ENCODE results near the gene GPR132.
"Not testable (repeated sequence)": the region's sequence is repeated elsewhere in the genome, so short reads cannot be mapped to it uniquely, and the experiment has no call there.

The GPR132 gene

GRCh38 chr14:105041841-105042765, 23.1 kb downstream of the GPR132 start:
- Histone ChIP-seq H3K27me3 (ENCODE audit: control insufficient read depth, insufficient read depth, low read length) (peaks cover 12% of the 10 kb centered on the region), H3K9ac (ENCODE audit: low read length) (no peak overlapping the region), H3K9me3 (ENCODE audit: control insufficient read depth, low read depth, low read length) (no peaks in the 10 kb centered on the region), H3K36me3 (ENCODE audit: control insufficient read depth, low read depth, low read length) (no peaks in the 10 kb centered on the region), H3K4me1 (ENCODE audit: control insufficient read depth, low read depth, low read length) (no peaks in the 10 kb centered on the region), H3K4me3 (ENCODE audit: low read length) (no peak overlapping the region), H3K27ac (ENCODE audit: low read length) (no peak overlapping the region)

GRCh38 chr14:105039458-105040205, 25.6 kb downstream of the GPR132 start:
- Histone ChIP-seq H3K9me3 (ENCODE audit: control insufficient read depth, low read depth, low read length) (no peaks in the 10 kb centered on the region), H3K9ac (ENCODE audit: low read length) (no peak overlapping the region), H3K36me3 (ENCODE audit: control insufficient read depth, low read depth, low read length) (no peaks in the 10 kb centered on the region), H3K4me3 (ENCODE audit: low read length) (no peak overlapping the region), H3K27ac (ENCODE audit: low read length) (no peak overlapping the region), H3K27me3 (ENCODE audit: control insufficient read depth, insufficient read depth, low read length) (peaks cover 10% of the 10 kb centered on the region), H3K4me1 (ENCODE audit: control insufficient read depth, low read depth, low read length) (no peaks in the 10 kb centered on the region)

- H3K4me1 ChIP-seq (ENCODE audit: control insufficient read depth, low read depth, low read length); H3K27ac ChIP-seq (ENCODE audit: low read length): not testable (repeated sequence)
Observed at GRCh38 chr14:105035616-105036015, 29.6 kb downstream of the GPR132 start.

GRCh38 chr14:105034315-105035039, 30.8 kb downstream of the GPR132 start:
- no peak overlapping the region for H3K27ac ChIP-seq (ENCODE audit: low read length)
- H3K9ac ChIP-seq (ENCODE audit: low read length) = no peak overlapping the region
- no peaks in the 10 kb centered on the region for H3K9me3 ChIP-seq (ENCODE audit: control insufficient read depth, low read depth, low read length)
- no peaks in the 10 kb centered on the region for H3K36me3 ChIP-seq (ENCODE audit: control insufficient read depth, low read depth, low read length)
- peaks cover 34% of the 10 kb centered on the region for H3K27me3 ChIP-seq (ENCODE audit: control insufficient read depth, insufficient read depth, low read length)
- H3K4me1 ChIP-seq (ENCODE audit: control insufficient read depth, low read depth, low read length) = no peaks in the 10 kb centered on the region
- no peak overlapping the region for H3K4me3 ChIP-seq (ENCODE audit: low read length)

More at GRCh38 chr14:105035616-105036015, 29.6 kb downstream of the GPR132 start:
- not testable (repeated sequence) for H3K9me3 ChIP-seq (ENCODE audit: control insufficient read depth, low read depth, low read length); H3K4me3 ChIP-seq (ENCODE audit: low read length); H3K9ac ChIP-seq (ENCODE audit: low read length); H3K36me3 ChIP-seq (ENCODE audit: control insufficient read depth, low read depth, low read length)
- peaks cover 33% of the 10 kb centered on the region for H3K27me3 ChIP-seq (ENCODE audit: control insufficient read depth, insufficient read depth, low read length)

GRCh38 chr14:105033412-105033900, 31.8 kb downstream of the GPR132 start:
- H3K27me3 ChIP-seq (ENCODE audit: control insufficient read depth, insufficient read depth, low read length) = peaks cover 34% of the 10 kb centered on the region
- not testable (repeated sequence) for H3K27ac ChIP-seq (ENCODE audit: low read length); H3K36me3 ChIP-seq (ENCODE audit: control insufficient read depth, low read depth, low read length); H3K4me1 ChIP-seq (ENCODE audit: control insufficient read depth, low read depth, low read length); H3K9ac ChIP-seq (ENCODE audit: low read length); H3K9me3 ChIP-seq (ENCODE audit: control insufficient read depth, low read depth, low read length)
- peak overlapping the region; percentile 51 for H3K4me3 ChIP-seq (ENCODE audit: low read length)

- peaks cover 38% of the 10 kb centered on the region for H3K27me3 ChIP-seq (ENCODE audit: control insufficient read depth, insufficient read depth, low read length)
- H3K4me1 ChIP-seq (ENCODE audit: control insufficient read depth, low read depth, low read length); H3K4me3 ChIP-seq (ENCODE audit: low read length); H3K9me3 ChIP-seq (ENCODE audit: control insufficient read depth, low read depth, low read length); H3K9ac ChIP-seq (ENCODE audit: low read length); H3K27ac ChIP-seq (ENCODE audit: low read length); H3K36me3 ChIP-seq (ENCODE audit: control insufficient read depth, low read depth, low read length): not testable (repeated sequence)
Observed at GRCh38 chr14:105032451-105032901, 32.8 kb downstream of the GPR132 start.

- H3K9me3 ChIP-seq (ENCODE audit: control insufficient read depth, low read depth, low read length) = no peaks in the 10 kb centered on the region
- H3K4me1 ChIP-seq (ENCODE audit: control insufficient read depth, low read depth, low read length) = no peaks in the 10 kb centered on the region
- no peak overlapping the region for H3K4me3 ChIP-seq (ENCODE audit: low read length)
- no peak overlapping the region for H3K9ac ChIP-seq (ENCODE audit: low read length)
- no peaks in the 10 kb centered on the region for H3K36me3 ChIP-seq (ENCODE audit: control insufficient read depth, low read depth, low read length)
- no peak overlapping the region for H3K27ac ChIP-seq (ENCODE audit: low read length)
- peaks cover 38% of the 10 kb centered on the region for H3K27me3 ChIP-seq (ENCODE audit: control insufficient read depth, insufficient read depth, low read length)
Observed at GRCh38 chr14:105030836-105031396, 34.3 kb downstream of the GPR132 start.

GRCh38 chr14:105030194-105030593, 35.0 kb downstream of the GPR132 start:
- H3K4me3 ChIP-seq (ENCODE audit: low read length) = no peak overlapping the region
- H3K27me3 ChIP-seq (ENCODE audit: control insufficient read depth, insufficient read depth, low read length) = peaks cover 38% of the 10 kb centered on the region
- no peaks in the 10 kb centered on the region for H3K4me1 ChIP-seq (ENCODE audit: control insufficient read depth, low read depth, low read length)
- no peaks in the 10 kb centered on the region for H3K9me3 ChIP-seq (ENCODE audit: control insufficient read depth, low read depth, low read length)
- H3K36me3 ChIP-seq (ENCODE audit: control insufficient read depth, low read depth, low read length) = no peaks in the 10 kb centered on the region
- no peak overlapping the region for H3K9ac ChIP-seq (ENCODE audit: low read length)
- no peak overlapping the region for H3K27ac ChIP-seq (ENCODE audit: low read length)

- Histone ChIP-seq H3K4me3 (ENCODE audit: low read length) (no peak overlapping the region), H3K27me3 (ENCODE audit: control insufficient read depth, insufficient read depth, low read length) (peaks cover 30% of the 10 kb centered on the region), H3K9ac (ENCODE audit: low read length) (no peak overlapping the region), H3K36me3 (ENCODE audit: control insufficient read depth, low read depth, low read length) (no peaks in the 10 kb centered on the region), H3K4me1 (ENCODE audit: control insufficient read depth, low read depth, low read length) (no peaks in the 10 kb centered on the region), H3K9me3 (ENCODE audit: control insufficient read depth, low read depth, low read length) (no peaks in the 10 kb centered on the region), H3K27ac (ENCODE audit: low read length) (no peak overlapping the region)
Observed at GRCh38 chr14:105029402-105029801, 35.8 kb downstream of the GPR132 start.

GRCh38 chr14:105028251-105028927, 36.8 kb downstream of the GPR132 start:
- Histone ChIP-seq H3K4me3 (ENCODE audit: low read length) (no peak overlapping the region), H3K27ac (ENCODE audit: low read length) (no peak overlapping the region), H3K27me3 (ENCODE audit: control insufficient read depth, insufficient read depth, low read length) (peaks cover 20% of the 10 kb centered on the region), H3K9me3 (ENCODE audit: control insufficient read depth, low read depth, low read length) (no peaks in the 10 kb centered on the region), H3K9ac (ENCODE audit: low read length) (no peak overlapping the region), H3K36me3 (ENCODE audit: control insufficient read depth, low read depth, low read length) (no peaks in the 10 kb centered on the region), H3K4me1 (ENCODE audit: control insufficient read depth, low read depth, low read length) (no peaks in the 10 kb centered on the region)
